ENCODE measurements around the gene CXCL14. TPM values are rescaled to one million over a fixed set of nuclear protein-coding genes. Genes with fewer than 3 reads are reported as not detected.

The CXCL14 gene
- total RNA-seq, 1 experiment from 2014 or later: not detected

DNA sequence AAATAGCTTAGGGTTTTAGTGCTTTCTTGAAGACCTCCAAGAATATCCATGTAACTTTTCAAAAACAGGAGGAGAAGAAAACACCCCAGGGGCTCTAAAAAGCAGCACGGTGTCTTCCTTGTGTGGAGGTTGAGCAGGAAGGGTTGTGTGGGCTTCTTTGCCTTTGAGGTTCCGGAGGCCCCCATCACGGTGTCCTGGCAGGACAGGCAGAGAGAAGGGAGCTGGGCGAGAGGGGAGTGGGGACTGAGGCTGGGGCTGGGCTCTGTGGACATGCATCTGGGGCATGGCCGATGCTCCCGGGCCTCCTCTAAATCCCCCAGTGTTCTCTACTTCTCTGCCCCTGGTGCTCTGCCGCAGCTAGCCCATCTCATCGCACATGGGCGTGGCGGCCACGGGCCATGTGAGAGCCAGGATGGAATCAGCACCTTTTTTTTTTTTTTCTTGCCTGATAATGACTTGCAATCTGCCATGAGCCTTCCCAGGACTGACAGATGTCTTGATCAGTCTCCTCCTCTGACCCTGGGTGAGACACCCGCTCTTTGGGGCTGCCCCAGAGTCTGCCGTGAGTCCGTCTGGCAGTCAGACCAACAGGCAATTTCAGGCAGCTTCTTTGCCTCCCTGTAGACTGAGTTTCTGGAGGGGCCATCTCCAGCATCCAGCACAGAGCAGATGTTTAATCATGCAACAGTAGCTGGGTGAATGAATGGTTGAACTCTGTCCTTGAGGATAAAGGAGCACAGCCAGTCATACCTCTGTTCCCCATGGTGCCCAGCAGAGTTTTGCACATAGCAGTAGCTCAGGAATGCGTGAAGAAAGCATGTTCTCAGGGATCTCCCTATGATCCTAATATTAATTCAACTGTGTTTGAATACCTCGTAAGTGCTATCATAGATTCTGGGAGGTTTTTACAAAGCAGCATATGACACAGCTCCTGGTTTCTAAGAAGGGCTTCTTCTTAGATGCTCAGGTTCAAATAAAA is 12.1 kb downstream of the CXCL14 start:
- DNase-seq (no peak), ATAC-seq (no peak)
- Histone ChIP-seq H3K4me3 (ENCODE audit: low read length) (no peak overlapping the region), H2AFZ (ENCODE audit: low read length) (no peak overlapping the region), H3K9me3 (ENCODE audit: low read length) (no peaks in the 10 kb centered on the region), H3K9me2 (replicated peaks; ENCODE audit: low read length) (no peaks in the 10 kb centered on the region), H3K27ac (ENCODE audit: low read length) (no peak overlapping the region), H4K20me1 (ENCODE audit: low read length) (no peaks in the 10 kb centered on the region), H3K27me3 (ENCODE audit: low read length) (no peaks in the 10 kb centered on the region; the same call in 1 of the 2 replicates), H3K36me3 (ENCODE audit: low read depth, low read length) (no peaks in the 10 kb centered on the region), H3K4me1 (ENCODE audit: insufficient read depth, low read length) (no peaks in the 10 kb centered on the region), H3K79me2 (ENCODE audit: low read length) (no peaks in the 10 kb centered on the region), H3K4me2 (ENCODE audit: low read length) (no peak overlapping the region), H3K9ac (ENCODE audit: low read length) (no peak overlapping the region), H3F3A (ENCODE audit: low read length, unreplicated experiment) (no peaks in the 10 kb centered on the region)
- ChIA-PET POLR2A (ENCODE audit: unreplicated experiment) (no interaction called here), CTCF (interaction anchor here (0.9 to 1.3 kb wide), 6 partner anchors 10 to 110 kb away, joined by 3 to 10 read pairs (median 6); no protein-coding TSS in a partner anchor)
- intact Hi-C loops (cut with micrococcal nuclease): loop anchor here (1.0 to 10.0 kb wide), 3 partner anchors 104 to 498 kb away; no protein-coding TSS in a partner anchor
- TF ChIP-seq CTCF (conservative IDR thresholded peaks at IDR 0.05; ENCODE audit: low read depth, low read length) (no peak), EZH2 (IDR thresholded peaks at IDR 0.05; ENCODE audit: low read length, unreplicated experiment) (no peak), EZH2phosphoT487 (IDR thresholded peaks at IDR 0.05; ENCODE audit: borderline replicate concordance, low read length) (no peak)
- BruUV-seq (replicated peaks): no TSS peak

DNA sequence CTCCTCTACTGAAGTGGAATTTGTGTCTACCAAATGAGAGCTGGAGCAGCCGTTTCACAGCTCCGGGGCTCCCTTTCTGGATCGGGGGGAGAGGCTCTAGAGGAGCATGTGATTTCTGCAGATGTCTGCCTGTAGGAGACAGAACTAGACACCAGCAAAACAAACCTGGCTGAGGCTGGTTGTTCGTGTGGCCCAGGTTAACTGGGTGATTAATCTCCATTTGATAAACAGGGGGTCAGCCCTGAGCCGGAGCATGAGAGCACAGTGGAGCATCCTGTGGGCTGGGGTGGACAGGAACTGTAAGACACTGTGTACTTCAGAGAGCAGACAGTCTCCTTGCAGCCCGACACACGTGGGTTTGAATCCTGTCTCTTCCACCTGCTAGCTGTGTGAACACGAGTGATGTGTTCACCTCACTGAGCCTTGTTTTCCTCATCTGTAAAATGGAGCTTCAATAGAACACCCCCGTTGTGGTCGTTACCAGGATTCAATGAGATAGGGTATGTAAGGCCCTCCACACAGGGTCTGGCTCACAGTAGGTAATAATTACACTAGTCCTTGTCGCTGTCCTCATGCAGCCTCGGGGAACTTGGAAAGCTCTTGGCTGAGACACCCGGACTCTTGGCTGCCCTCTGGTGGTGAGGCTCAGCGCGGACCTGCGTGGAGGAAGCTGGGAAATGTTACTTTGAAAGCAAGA is 12.9 kb downstream of the CXCL14 start:
- H3K4me3 ChIP-seq (ENCODE audit: low read length): no peak overlapping the region
- DNase-seq: peak; percentile 65
- BruUV-seq (replicated peaks): no TSS peak

More for the DNA sequence above, 12.9 kb downstream of the CXCL14 start:
- Histone ChIP-seq H3K36me3 (ENCODE audit: low read depth, low read length) (no peaks in the 10 kb centered on the region), H2AFZ (ENCODE audit: low read length) (no peak overlapping the region), H3K27ac (ENCODE audit: low read length) (no peak overlapping the region), H3K27me3 (ENCODE audit: low read length) (no peaks in the 10 kb centered on the region), H3K9me3 (ENCODE audit: low read length) (no peaks in the 10 kb centered on the region), H3K79me2 (ENCODE audit: low read length) (no peaks in the 10 kb centered on the region), H3K9me2 (replicated peaks; ENCODE audit: low read length) (no peaks in the 10 kb centered on the region), H4K20me1 (ENCODE audit: low read length) (no peaks in the 10 kb centered on the region), H3K4me2 (ENCODE audit: low read length) (no peak overlapping the region), H3F3A (ENCODE audit: low read length, unreplicated experiment) (no peaks in the 10 kb centered on the region), H3K9ac (ENCODE audit: low read length) (no peak overlapping the region), H3K4me1 (ENCODE audit: insufficient read depth, low read length) (no peaks in the 10 kb centered on the region)
- ChIA-PET CTCF (interaction anchor here (0.9 to 1.3 kb wide), 6 partner anchors 10 to 109 kb away, joined by 3 to 10 read pairs (median 6); no protein-coding TSS in a partner anchor), POLR2A (ENCODE audit: unreplicated experiment) (no interaction called here)
- peak; percentile 70 for ATAC-seq
- TF ChIP-seq EZH2 (IDR thresholded peaks at IDR 0.05; ENCODE audit: low read length, unreplicated experiment): no peak
- TF ChIP-seq EZH2phosphoT487 (IDR thresholded peaks at IDR 0.05; ENCODE audit: borderline replicate concordance, low read length): no peak
- peak; percentile 86 for TF ChIP-seq CTCF (conservative IDR thresholded peaks at IDR 0.05; ENCODE audit: low read depth, low read length)
- intact Hi-C loops (cut with micrococcal nuclease): loop anchor here (1.0 to 10.0 kb wide), 3 partner anchors 104 to 499 kb away; no protein-coding TSS in a partner anchor

Measured in PC-3 (cell line).